ENCODE measurements around the gene KIAA0825. TPM values are rescaled to one million over a fixed set of nuclear protein-coding genes. Genes with fewer than 3 reads are reported as not detected.

KIAA0825 gene
- total and polyA plus RNA-seq, 2 of the 8 experiments (the other 6 are each of a cell fraction or from before 2014, with no cell fraction given) = 0.60 to 1.0 TPM

- TF ChIP-seq CBX5 (IDR thresholded peaks at IDR 0.05; ENCODE audit: low read depth, low read length) = no peak
Observed at GRCh38 chr5:94388773-94389514, 229.5 kb downstream of the KIAA0825 start (continued).
